Stimulated activated CD4-positive, alpha-beta T cell treated with anti-CD3 and anti-CD28 coated beads, Interleukin-1b, Interleukin-23, amount 100 ng/mL, for 4 hours (primary cell): ENCODE results near the gene IL17RB.

Experiments
- DNase-seq, 2 donors: peaks; one replicate each; pipeline ENCODE4 v3.0.0-alpha.2; 2020; ENCODE audit warnings: low read depth in 2 of 2

IL17RB gene, protein sequence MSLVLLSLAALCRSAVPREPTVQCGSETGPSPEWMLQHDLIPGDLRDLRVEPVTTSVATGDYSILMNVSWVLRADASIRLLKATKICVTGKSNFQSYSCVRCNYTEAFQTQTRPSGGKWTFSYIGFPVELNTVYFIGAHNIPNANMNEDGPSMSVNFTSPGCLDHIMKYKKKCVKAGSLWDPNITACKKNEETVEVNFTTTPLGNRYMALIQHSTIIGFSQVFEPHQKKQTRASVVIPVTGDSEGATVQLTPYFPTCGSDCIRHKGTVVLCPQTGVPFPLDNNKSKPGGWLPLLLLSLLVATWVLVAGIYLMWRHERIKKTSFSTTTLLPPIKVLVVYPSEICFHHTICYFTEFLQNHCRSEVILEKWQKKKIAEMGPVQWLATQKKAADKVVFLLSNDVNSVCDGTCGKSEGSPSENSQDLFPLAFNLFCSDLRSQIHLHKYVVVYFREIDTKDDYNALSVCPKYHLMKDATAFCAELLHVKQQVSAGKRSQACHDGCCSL

GRCh38 chr3:53846134-53846850, at the start of gene IL17RB, which contains the start of gene CHDH:
Gene IL17RB (plus strand): TSS chr3:53846568. CDS start chr3:53846589, 21 bp downstream.
Gene CHDH (minus strand): TSS chr3:53846419. CDS start chr3:53824008, 22,411 bp downstream.
- DNase-seq = peak in 1 of 2 donors; percentile 8

DNA sequence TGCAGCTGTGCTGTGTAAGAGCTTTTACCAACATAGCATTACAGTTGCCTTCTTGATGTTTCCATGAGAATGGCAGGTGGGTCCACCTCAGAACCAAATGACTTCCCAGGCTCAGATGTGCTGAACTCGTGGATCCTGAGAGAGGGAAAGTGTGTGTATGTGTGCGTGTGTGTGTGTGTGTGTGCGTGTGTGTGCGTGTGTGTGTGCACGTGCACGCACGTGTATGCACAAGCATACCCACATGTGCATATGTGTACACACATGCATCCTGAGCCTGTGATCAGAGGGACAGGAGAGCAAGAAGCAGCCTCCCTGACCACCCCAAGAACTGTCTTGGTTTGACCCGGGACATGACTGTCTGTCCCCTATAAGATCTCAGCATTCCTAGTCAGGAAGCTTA, 48.2 kb upstream of the IL17RB start:
- DNase-seq = no peak

- no peak for DNase-seq
These were observed 47.0 kb upstream of the IL17RB start for GRCh38 chr3:53799338-53799865.

DNA sequence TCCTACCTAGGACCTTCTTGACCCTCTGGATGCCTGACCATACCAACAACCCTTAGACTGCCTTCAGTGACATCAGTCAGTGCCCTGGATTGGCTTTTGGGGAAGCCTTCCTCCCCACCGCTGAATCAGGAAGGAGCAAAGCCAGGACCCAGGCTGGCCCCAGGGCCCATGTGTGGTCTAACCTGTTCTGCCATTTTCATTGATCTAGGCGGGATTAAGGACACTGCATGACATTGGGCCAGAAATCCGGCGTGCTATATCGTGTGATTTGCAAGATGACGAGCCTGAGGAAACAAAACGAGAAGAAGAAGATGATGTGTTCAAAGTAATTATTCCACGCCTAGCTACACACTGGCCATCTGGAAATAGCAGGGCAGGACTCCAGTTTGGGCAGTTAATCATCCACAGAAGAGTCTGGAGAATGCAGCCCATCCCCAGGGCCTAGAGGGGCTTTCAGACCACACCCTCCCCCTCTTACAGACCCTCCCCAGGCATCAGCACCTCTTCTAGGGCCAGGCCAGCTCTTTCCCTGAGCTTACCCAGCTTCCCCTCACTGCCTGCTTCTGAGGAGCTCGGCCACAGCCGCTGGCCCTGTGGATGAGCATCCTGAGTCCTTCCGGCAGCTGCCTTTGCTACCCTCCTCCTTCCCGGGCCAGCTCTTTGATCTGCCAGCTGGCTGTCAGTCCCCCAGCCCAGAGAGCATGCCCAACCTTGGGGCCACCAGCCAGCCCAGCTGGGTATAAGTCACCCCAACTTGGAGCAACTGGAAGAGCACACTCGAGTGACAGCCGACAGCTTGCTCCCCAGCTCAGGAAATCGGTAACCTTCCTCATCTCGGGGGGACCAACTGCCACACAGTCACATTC, 46.1 kb upstream of the IL17RB start:
- no peak for DNase-seq

GRCh38 chr3:53801319-53801718, 45.0 kb upstream of the IL17RB start:
- DNase-seq = no peak

DNA sequence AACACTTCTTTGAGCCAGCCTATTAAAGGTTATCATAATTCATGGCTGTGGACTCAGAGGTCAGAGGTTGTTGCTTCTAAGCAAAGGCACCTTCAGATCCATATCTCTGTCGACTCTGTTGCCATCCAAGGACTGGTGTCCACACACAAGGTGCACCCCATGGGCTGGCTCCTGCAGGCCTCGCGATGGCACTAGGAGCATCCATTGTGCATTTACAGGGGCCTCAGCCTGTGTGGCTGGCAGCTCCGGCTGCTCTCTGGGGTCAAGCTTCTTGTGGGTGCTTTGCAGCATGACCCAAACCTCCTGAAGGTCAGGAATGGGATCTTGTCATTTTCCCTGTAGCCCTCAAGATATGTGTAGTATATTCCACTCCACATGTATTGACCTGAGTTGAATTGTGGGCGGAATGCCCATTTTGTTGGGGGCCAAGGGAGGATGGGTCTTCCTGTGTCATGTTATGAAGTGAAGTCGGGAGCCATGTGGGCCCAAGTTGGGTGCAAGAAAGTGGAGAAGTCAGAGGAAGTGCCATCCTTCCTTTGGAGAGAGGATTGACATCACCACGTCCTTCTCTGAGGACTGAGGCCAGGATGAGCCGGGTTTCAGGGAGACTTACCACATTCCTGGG, 44.0 kb upstream of the IL17RB start:
- DNase-seq = no peak

DNA sequence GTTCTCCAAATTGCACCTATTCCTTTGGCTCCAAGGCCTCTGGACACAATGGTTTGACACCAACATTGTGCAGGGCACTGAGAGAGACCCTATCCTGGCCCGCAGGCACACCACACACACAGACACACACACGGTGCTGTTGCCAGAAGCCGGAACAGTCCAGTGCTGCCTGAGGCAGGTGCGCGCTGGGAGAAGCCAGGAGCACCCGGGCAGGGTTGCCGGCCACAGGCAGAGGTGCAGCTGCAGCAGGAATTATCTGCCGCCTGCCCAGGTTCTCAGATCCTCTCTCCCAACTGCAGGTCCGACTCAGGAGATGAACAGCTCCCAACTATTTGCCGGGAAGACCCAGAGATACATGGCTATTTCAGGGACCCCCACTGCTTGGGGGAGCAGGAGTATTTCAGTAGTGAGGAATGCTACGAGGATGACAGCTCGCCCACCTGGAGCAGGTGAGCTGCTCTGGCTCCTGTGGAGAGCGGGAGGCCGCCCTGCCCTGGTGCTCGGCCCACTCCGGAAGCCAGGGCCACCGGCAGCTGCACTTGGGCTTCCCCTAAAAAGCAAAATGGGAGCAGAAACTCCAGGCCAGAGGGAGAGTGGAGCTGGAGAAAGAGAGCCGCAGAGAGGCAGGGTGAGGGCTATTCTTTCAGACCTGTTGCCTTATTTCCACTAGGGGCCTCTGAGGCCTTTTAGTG, 43.1 kb upstream of the IL17RB start:
- no peak for DNase-seq

DNA sequence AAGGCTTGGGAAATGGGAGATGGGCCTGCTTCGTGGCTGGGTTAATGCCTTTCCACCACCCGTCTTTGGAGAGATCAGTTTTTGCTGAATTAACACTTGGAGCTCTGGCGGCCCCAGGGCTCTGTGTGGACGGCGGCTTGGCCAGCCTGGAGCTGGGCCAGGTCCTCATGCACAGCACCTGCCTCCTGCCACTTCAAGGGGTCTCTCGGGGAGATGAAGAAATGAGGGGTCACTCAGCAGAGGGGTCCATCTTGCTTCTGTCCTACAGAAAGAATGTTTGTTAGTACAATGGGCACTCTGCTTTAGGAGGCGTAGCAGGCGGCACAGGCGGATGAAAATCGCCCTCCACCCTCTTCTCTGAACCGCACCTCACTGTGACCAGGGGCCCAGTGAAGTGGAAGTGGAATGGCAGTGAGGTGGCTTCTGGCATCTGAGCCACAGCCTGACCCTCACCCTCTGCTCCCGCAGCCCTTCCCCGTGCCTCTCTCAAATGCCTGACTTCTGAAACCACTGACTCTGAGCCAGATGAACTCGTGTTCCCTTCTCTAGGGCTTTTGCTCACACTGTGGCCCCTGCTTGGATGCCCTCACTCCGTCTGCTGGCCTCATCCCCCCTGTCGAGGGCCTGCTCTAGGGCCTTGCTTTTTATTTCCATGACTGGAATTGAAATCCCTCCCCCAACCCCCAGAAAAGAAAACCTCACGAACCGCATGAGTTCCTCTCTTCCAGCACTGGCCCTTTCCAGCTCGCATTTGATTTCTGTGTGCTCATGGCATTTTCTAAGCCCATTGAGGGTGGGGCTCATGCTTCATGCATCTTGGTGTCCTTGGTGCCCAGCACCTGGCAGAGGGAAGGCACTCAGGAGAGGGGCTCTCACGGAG, 42.3 kb upstream of the IL17RB start:
- DNase-seq = no peak

GRCh38 chr3:53804697-53805462, 41.5 kb upstream of the IL17RB start:
- DNase-seq = no peak

- no peak for DNase-seq
These were observed 40.8 kb upstream of the IL17RB start for GRCh38 chr3:53805463-53806159.

DNA sequence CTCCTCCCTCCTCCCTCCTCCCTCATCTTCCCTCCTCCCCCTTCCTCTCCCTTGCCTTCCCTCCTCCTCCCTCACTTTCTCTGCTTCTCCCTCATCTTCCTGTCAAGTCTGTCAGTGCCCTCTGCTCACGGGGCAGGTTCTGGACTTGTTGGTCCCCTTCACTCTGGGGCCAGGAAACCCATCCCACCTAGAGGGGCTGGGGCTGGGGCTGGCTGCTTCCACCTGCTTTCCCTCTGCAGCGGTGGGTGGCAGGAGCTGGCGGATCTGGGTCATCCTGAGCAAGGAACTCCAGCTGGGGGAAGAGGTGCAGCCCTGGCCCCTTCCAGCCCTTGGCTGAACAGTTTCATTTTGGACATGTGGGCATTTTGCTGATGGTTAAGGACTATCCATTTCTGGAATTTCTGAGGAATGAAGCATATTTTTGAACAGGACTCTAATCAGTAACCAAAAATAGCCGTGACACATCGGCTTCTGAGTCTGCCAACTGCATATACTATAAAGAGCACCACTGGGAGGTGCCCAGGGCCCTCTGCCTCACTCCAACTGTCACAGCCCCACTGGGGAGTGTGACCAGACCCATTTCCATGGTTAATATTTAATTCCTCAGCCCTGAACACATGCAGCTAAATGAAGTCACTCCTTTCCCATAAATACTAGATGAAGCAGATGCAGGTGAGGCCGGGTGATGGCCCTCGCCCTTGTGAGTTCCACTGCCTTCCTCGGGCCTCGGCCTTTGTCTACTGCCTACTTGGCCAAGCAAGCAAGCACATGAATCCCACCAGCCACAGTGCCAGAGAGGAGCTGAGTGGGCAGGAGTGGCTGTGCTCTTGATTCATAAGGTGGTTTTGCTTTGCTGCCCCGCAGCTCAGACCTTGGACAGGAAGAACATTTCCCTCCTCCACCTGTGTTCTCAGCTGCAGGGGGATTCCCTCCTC, 39.9 kb upstream of the IL17RB start:
- DNase-seq = no peak

GRCh38 chr3:53807117-53807810, 39.1 kb upstream of the IL17RB start:
- no peak for DNase-seq

- DNase-seq = no peak
These were observed 37.9 kb upstream of the IL17RB start for GRCh38 chr3:53808496-53808895.

DNA sequence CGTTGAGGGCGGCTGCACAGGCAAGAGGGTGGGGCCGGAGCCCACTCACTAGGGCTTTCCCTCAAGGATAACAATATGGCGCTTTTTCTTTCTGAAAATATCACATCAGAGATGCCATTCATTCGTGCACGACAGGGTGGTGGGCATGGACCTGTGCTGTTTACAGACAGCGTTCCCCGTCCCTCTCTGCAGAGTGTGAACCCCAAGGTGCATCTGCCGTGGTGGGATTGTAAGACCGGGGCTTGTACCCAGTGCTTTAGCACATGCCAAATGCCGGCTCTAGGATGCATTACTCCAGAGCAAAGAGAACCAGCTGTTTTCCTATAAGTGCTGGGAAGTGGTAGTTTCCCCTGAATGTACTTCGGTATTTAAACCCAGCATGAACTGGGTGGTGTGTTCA, 37.1 kb upstream of the IL17RB start:
- no peak for DNase-seq

DNA sequence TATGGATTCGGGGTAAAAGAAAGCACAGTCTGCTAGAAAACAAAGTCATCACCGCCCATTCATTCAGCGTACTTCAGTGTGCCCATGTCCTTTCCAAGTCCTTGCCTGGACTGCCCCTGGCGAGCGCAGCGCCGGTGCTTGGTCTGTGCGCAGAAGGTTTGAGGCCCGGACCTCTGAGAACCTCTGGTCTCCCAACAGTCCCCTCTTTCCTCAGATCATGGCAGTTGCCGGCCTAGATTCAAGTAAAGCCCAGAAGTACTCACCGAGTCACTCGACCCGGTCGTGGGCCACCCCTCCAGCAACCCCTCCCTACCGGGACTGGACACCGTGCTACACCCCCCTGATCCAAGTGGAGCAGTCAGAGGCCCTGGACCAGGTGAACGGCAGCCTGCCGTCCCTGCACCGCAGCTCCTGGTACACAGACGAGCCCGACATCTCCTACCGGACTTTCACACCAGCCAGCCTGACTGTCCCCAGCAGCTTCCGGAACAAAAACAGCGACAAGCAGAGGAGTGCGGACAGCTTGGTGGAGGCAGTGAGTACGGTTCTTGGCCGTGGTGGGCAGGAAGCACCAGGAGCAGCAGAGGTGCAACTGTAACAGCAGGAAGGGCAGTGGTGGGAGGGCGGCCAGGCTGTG, 36.5 kb upstream of the IL17RB start:
- no peak for DNase-seq
